HEK293 (cell line): ENCODE data around the gene CFAP65.

ENCODE experiments used
- CTCF ChIA-PET: fragments of 350-600 bp; formaldehyde crosslinking; extraction: SDS; loops from one replicate; lab custom pipeline; 2021; ENCODE audit warnings: antibody characterized with exemption; lab: Yijun Ruan, JAX
- POLR2A ChIA-PET: fragments of 300-600 bp; formaldehyde crosslinking; extraction: SDS; loops from one replicate; lab custom pipeline; 2020; ENCODE audit warnings: antibody characterized with exemption, inconsistent platforms; lab: Yijun Ruan, JAX
- H3K27ac ChIP-seq: fragments of 200-500 bp; sonication (Bioruptor generic); 2 replicates; pipeline ENCODE4 v1.5.1; 2014; ENCODE audit warnings: low read depth, low read length, control low read depth, inconsistent platforms; ENCODE audit errors: extremely low read depth
- H3K36me3 ChIP-seq, 2 experiments: fragments of 200-500 bp in 1 of 2; sonication (Bioruptor generic) in 1 of 2; 1 replicate in 1 of 2; 2 replicates in 1 of 2; pipeline ENCODE4 v1.5.1; 2014 to 2017; ENCODE audit warnings: inconsistent platforms in 2 of 2, low read length in 2 of 2; ENCODE audit not compliant: control insufficient read depth in 2 of 2, insufficient read depth in 1 of 2
- H3K4me1 ChIP-seq: fragments of 200-500 bp; sonication (Bioruptor generic); 2 replicates; pipeline ENCODE4 v1.5.1; 2014; ENCODE audit warnings: mild to moderate bottlenecking, low read length, inconsistent platforms; ENCODE audit not compliant: control insufficient read depth, insufficient read depth
- H3K4me3 ChIP-seq: 2 replicates; pipeline ENCODE4 v1.5.1; 2011; ENCODE audit warnings: low read depth, mild to moderate bottlenecking, control low read depth, low read length, moderate library complexity
- H3K9me3 ChIP-seq: fragments of 200-500 bp; sonication (Bioruptor generic); 2 replicates; pipeline ENCODE4 v1.5.1; 2014; ENCODE audit warnings: low read depth, low read length, inconsistent platforms; ENCODE audit not compliant: control insufficient read depth, insufficient read depth
- PRDM6 ChIP-seq: fragments of 450-650 bp; formaldehyde crosslinking; IDR thresholded peaks from 2 replicates; pipeline ENCODE4 v1.5.1; 2017; ENCODE audit warnings: missing biosample characterization, missing genetic modification characterization
- REST ChIP-seq: fragments of 450-650 bp; formaldehyde crosslinking; IDR thresholded peaks from 2 replicates; pipeline ENCODE4 v1.5.1; 2016; ENCODE audit warnings: missing biosample characterization, missing genetic modification characterization
- SCRT2 ChIP-seq: fragments of 450-650 bp; formaldehyde crosslinking; IDR thresholded peaks from 2 replicates; pipeline ENCODE4 v1.5.1; 2016; ENCODE audit warnings: missing biosample characterization, missing genetic modification characterization
- SP3 ChIP-seq: fragments of 450-650 bp; formaldehyde crosslinking; IDR thresholded peaks from 2 replicates; pipeline ENCODE4 v1.5.1; 2016; ENCODE audit warnings: missing biosample characterization, missing genetic modification characterization
- TCF7L2 ChIP-seq: IDR thresholded peaks from 2 replicates; pipeline ENCODE4 v1.6.1; 2011; ENCODE audit warnings: low read depth, mild to moderate bottlenecking, inconsistent platforms, low read length, moderate library complexity, borderline replicate concordance
- ZBTB6 ChIP-seq: fragments of 450-650 bp; formaldehyde crosslinking; IDR thresholded peaks from 2 replicates; pipeline ENCODE4 v1.5.1; 2017; ENCODE audit warnings: missing biosample characterization, missing genetic modification characterization
- ZBTB7A ChIP-seq: fragments of 450-650 bp; formaldehyde crosslinking; IDR thresholded peaks from 2 replicates; pipeline ENCODE4 v1.5.1; 2016; ENCODE audit warnings: low read depth, missing biosample characterization, missing genetic modification characterization
- ZFP37 ChIP-seq: fragments of 450-650 bp; formaldehyde crosslinking; IDR thresholded peaks from 2 replicates; pipeline ENCODE4 v1.5.1; 2016; ENCODE audit warnings: missing biosample characterization, missing genetic modification characterization
- ZNF23 ChIP-seq: fragments of 450-650 bp; formaldehyde crosslinking; IDR thresholded peaks from 2 replicates; pipeline ENCODE4 v1.5.1; 2016; ENCODE audit warnings: missing biosample characterization, missing genetic modification characterization, borderline replicate concordance
- ZNF248 ChIP-seq: fragments of 450-650 bp; formaldehyde crosslinking; IDR thresholded peaks from 2 replicates; pipeline ENCODE4 v1.5.1; 2017; ENCODE audit warnings: missing biosample characterization, missing genetic modification characterization
- ZNF311 ChIP-seq: fragments of 450-650 bp; formaldehyde crosslinking; IDR thresholded peaks from 2 replicates; pipeline ENCODE4 v1.5.1; 2017; ENCODE audit warnings: missing biosample characterization, missing genetic modification characterization, borderline replicate concordance
- ZNF513 ChIP-seq: fragments of 450-650 bp; IDR thresholded peaks from 2 replicates; pipeline ENCODE4 v1.5.1; 2018; ENCODE audit warnings: missing biosample characterization, missing genetic modification characterization
- ZNF544 ChIP-seq: fragments of 450-650 bp; formaldehyde crosslinking; IDR thresholded peaks from 2 replicates; pipeline ENCODE4 v1.5.0; 2017; ENCODE audit warnings: missing biosample characterization, missing genetic modification characterization
- ZNF610 ChIP-seq: fragments of 450-650 bp; formaldehyde crosslinking; IDR thresholded peaks from 2 replicates; pipeline ENCODE4 v1.5.1; 2016; ENCODE audit warnings: missing biosample characterization, missing genetic modification characterization, borderline replicate concordance

CFAP65 gene

GRCh38 chr2:219042157-219042556 is 841 bp upstream of the CFAP65 start (continued):
- no peak for TF ChIP-seq PRDM6 (tag by site-specific recombination)
- no peak for TF ChIP-seq TCF7L2
- TF ChIP-seq, all 188 proteins: peak for 0

- TF ChIP-seq SCRT2 (tag by site-specific recombination) (0 out of 2 replicates have a peak, but pooled peaks have one; percentile 15), REST (tag by site-specific recombination) (no peak)
- Histone ChIP-seq H3K9me3 (no peaks in the 10 kb centered on the region), H3K27ac (no peak overlapping the region), H3K36me3 (no peaks in the 10 kb centered on the region), H3K4me1 (no peaks in the 10 kb centered on the region), H3K4me3 (no peak overlapping the region)
- ChIA-PET POLR2A (no interaction called here), CTCF (interaction anchor here (0.6 to 3.0 kb wide), 5 partner anchors 9 to 81 kb away, joined by 3 to 16 read pairs (median 4); no protein-coding TSS in a partner anchor)
Observed at GRCh38 chr2:219038600-219038999, 2.7 kb downstream of the CFAP65 start.

- H3K36me3 ChIP-seq = no peaks in the 10 kb centered on the region
- CTCF ChIA-PET = interaction anchor here (0.6 to 3.0 kb wide), 6 partner anchors 8 to 81 kb away, joined by 3 to 16 read pairs (median 4); no protein-coding TSS in a partner anchor
- H3K4me3 ChIP-seq = no peak overlapping the region
- TF ChIP-seq ZFP37 (tag by site-specific recombination) (no peak), SP3 (tag by site-specific recombination) (no peak)
- TF ChIP-seq, all 188 proteins: peak for 0
- Histone ChIP-seq H3K9me3 (no peaks in the 10 kb centered on the region), H3K4me1 (no peaks in the 10 kb centered on the region), H3K27ac (no peak overlapping the region)
- POLR2A ChIA-PET = no interaction called here
Observed at GRCh38 chr2:219037783-219038499, 3.4 kb downstream of the CFAP65 start.

GRCh38 chr2:219035942-219036341 is 5.4 kb downstream of the CFAP65 start:
- POLR2A ChIA-PET = no interaction called here
- no peaks in the 10 kb centered on the region for H3K4me1 ChIP-seq
- no peak for TF ChIP-seq ZNF248 (tag by site-specific recombination)
- no peak for TF ChIP-seq ZNF311 (tag by site-specific recombination)
- no peak for TF ChIP-seq ZNF23 (tag by site-specific recombination)
- TF ChIP-seq ZBTB6 (tag by site-specific recombination) = no peak
- no peak for TF ChIP-seq ZNF513 (tag by site-specific recombination)
- TF ChIP-seq ZBTB7A (tag by site-specific recombination) = no peak
- TF ChIP-seq ZNF544 (tag by site-specific recombination) = no peak
- TF ChIP-seq ZNF610 = no peak
- TF ChIP-seq, all 188 proteins: peak for 0
- Histone ChIP-seq H3K4me3 (no peak overlapping the region), H3K27ac (no peak overlapping the region), H3K9me3 (no peaks in the 10 kb centered on the region), H3K36me3 (no peaks in the 10 kb centered on the region)
- CTCF ChIA-PET = interaction anchor here (0.7 to 1.3 kb wide), 6 partner anchors 12 to 281 kb away, joined by 3 to 5 read pairs (median 4); no protein-coding TSS in a partner anchor
